ENCODE results near the gene BATF. TPM values are rescaled to one million over a fixed set of nuclear protein-coding genes. Genes with fewer than 3 reads are reported as not detected.

BATF gene
- total and polyA plus RNA-seq, 2 of the 8 experiments (the other 6 are each of a cell fraction or from before 2014, with no cell fraction given): not detected

DNA sequence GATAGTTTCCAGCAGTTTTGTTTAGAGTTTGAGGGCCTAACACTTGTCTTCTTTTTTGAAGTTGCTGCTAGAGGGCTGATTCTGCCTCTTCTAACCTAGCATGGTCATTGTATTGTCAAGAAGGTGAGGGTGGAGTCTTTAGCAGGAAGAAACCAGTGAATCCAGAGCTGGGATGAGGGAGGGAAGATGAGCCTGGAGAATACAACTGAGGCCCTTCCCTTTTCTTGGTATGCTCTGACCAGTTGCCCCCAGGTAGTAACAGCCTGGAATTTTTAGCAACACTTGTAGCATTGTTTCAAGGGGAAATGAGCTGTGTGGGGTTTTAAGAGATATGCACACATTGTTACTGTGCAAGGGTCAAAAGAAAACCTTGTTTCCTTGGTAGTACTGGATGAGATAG lies 65.1 kb downstream of the BATF start (continued):
- TF ChIP-seq, protein P1, sequence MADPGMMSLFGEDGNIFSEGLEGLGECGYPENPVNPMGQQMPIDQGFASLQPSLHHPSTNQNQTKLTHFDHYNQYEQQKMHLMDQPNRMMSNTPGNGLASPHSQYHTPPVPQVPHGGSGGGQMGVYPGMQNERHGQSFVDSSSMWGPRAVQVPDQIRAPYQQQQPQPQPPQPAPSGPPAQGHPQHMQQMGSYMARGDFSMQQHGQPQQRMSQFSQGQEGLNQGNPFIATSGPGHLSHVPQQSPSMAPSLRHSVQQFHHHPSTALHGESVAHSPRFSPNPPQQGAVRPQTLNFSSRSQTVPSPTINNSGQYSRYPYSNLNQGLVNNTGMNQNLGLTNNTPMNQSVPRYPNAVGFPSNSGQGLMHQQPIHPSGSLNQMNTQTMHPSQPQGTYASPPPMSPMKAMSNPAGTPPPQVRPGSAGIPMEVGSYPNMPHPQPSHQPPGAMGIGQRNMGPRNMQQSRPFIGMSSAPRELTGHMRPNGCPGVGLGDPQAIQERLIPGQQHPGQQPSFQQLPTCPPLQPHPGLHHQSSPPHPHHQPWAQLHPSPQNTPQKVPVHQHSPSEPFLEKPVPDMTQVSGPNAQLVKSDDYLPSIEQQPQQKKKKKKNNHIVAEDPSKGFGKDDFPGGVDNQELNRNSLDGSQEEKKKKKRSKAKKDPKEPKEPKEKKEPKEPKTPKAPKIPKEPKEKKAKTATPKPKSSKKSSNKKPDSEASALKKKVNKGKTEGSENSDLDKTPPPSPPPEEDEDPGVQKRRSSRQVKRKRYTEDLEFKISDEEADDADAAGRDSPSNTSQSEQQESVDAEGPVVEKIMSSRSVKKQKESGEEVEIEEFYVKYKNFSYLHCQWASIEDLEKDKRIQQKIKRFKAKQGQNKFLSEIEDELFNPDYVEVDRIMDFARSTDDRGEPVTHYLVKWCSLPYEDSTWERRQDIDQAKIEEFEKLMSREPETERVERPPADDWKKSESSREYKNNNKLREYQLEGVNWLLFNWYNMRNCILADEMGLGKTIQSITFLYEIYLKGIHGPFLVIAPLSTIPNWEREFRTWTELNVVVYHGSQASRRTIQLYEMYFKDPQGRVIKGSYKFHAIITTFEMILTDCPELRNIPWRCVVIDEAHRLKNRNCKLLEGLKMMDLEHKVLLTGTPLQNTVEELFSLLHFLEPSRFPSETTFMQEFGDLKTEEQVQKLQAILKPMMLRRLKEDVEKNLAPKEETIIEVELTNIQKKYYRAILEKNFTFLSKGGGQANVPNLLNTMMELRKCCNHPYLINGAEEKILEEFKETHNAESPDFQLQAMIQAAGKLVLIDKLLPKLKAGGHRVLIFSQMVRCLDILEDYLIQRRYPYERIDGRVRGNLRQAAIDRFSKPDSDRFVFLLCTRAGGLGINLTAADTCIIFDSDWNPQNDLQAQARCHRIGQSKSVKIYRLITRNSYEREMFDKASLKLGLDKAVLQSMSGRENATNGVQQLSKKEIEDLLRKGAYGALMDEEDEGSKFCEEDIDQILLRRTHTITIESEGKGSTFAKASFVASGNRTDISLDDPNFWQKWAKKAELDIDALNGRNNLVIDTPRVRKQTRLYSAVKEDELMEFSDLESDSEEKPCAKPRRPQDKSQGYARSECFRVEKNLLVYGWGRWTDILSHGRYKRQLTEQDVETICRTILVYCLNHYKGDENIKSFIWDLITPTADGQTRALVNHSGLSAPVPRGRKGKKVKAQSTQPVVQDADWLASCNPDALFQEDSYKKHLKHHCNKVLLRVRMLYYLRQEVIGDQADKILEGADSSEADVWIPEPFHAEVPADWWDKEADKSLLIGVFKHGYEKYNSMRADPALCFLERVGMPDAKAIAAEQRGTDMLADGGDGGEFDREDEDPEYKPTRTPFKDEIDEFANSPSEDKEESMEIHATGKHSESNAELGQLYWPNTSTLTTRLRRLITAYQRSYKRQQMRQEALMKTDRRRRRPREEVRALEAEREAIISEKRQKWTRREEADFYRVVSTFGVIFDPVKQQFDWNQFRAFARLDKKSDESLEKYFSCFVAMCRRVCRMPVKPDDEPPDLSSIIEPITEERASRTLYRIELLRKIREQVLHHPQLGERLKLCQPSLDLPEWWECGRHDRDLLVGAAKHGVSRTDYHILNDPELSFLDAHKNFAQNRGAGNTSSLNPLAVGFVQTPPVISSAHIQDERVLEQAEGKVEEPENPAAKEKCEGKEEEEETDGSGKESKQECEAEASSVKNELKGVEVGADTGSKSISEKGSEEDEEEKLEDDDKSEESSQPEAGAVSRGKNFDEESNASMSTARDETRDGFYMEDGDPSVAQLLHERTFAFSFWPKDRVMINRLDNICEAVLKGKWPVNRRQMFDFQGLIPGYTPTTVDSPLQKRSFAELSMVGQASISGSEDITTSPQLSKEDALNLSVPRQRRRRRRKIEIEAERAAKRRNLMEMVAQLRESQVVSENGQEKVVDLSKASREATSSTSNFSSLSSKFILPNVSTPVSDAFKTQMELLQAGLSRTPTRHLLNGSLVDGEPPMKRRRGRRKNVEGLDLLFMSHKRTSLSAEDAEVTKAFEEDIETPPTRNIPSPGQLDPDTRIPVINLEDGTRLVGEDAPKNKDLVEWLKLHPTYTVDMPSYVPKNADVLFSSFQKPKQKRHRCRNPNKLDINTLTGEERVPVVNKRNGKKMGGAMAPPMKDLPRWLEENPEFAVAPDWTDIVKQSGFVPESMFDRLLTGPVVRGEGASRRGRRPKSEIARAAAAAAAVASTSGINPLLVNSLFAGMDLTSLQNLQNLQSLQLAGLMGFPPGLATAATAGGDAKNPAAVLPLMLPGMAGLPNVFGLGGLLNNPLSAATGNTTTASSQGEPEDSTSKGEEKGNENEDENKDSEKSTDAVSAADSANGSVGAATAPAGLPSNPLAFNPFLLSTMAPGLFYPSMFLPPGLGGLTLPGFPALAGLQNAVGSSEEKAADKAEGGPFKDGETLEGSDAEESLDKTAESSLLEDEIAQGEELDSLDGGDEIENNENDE (IDR thresholded peaks at IDR 0.05; ENCODE audit: insufficient replicate concordance, low read length): no peak
- TF ChIP-seq CTBP2 (IDR thresholded peaks at IDR 0.05; ENCODE audit: borderline replicate concordance, insufficient read depth, insufficient read length, low read length): no peak
- no peak for TF ChIP-seq YY1 (IDR thresholded peaks at IDR 0.05; ENCODE audit: low read depth, low read length)

Data from H1 (cell line).